Measurements from ENCODE around the gene ARHGEF11.
A peak's percentile ranks its signal among the peaks of the same experiment; 100 is the strongest.

ARHGEF11 gene

GRCh38 chr1:156998840-156999500 is 46.6 kb downstream of the ARHGEF11 start:
- no peak for DNase-seq

GRCh38 chr1:156998301-156998700 is 47.2 kb downstream of the ARHGEF11 start:
- no peak for DNase-seq

- no peak for DNase-seq
Observed at GRCh38 chr1:156995412-156995811, 50.1 kb downstream of the ARHGEF11 start.

- no peak for DNase-seq
Observed at GRCh38 chr1:156994277-156994676, 51.3 kb downstream of the ARHGEF11 start.

GRCh38 chr1:156993426-156994147 is 52.0 kb downstream of the ARHGEF11 start:
- DNase-seq = no peak

- DNase-seq = no peak
Observed at GRCh38 chr1:156992215-156992614, 53.3 kb downstream of the ARHGEF11 start.

- DNase-seq = no peak
Observed at GRCh38 chr1:156987715-156988114, 57.8 kb downstream of the ARHGEF11 start.

- DNase-seq = no peak
Observed at GRCh38 chr1:156980551-156980950, 65.0 kb downstream of the ARHGEF11 start.

GRCh38 chr1:156975084-156975483 is 70.5 kb downstream of the ARHGEF11 start:
- DNase-seq = no peak

GRCh38 chr1:156973417-156973816 is 72.1 kb downstream of the ARHGEF11 start:
- DNase-seq = no peak

- no peak for DNase-seq
Observed at GRCh38 chr1:156970017-156970416, 75.5 kb downstream of the ARHGEF11 start.

- no peak for DNase-seq
Observed at GRCh38 chr1:156969496-156969895, 76.0 kb downstream of the ARHGEF11 start.

- DNase-seq = no peak
Observed at GRCh38 chr1:156964441-156964840, 81.1 kb downstream of the ARHGEF11 start.

GRCh38 chr1:156963621-156964020 is 81.9 kb downstream of the ARHGEF11 start:
- DNase-seq = peak; percentile 89 to 92 (median 91)

GRCh38 chr1:156961709-156962108 is 83.8 kb downstream of the ARHGEF11 start:
- DNase-seq = peak; percentile 49 to 67 (median 61)

- DNase-seq = no peak
Observed at GRCh38 chr1:156959925-156960324, 85.6 kb downstream of the ARHGEF11 start.

GRCh38 chr1:156959414-156959813 is 86.1 kb downstream of the ARHGEF11 start:
- DNase-seq = no peak

GRCh38 chr1:156958247-156958714 is 87.3 kb downstream of the ARHGEF11 start:
- DNase-seq = no peak

- no peak for DNase-seq
Observed at GRCh38 chr1:156957634-156958033, 87.9 kb downstream of the ARHGEF11 start.

GRCh38 chr1:156956333-156956732 is 89.2 kb downstream of the ARHGEF11 start:
- no peak for DNase-seq

- no peak for DNase-seq
Observed at GRCh38 chr1:156953571-156953970, 92.0 kb downstream of the ARHGEF11 start.

- DNase-seq = no peak
Observed at GRCh38 chr1:156951371-156951770, 94.2 kb downstream of the ARHGEF11 start.

- no peak for DNase-seq
Observed at GRCh38 chr1:156949127-156949526, 96.4 kb downstream of the ARHGEF11 start.

- DNase-seq = no peak
Observed at GRCh38 chr1:156948708-156949107, 96.8 kb downstream of the ARHGEF11 start.

All from suppressor macrophage treated with lipopolysaccharide for 1 hour (primary cell).